ENCODE measurements around the gene PEX3.

The PEX3 gene

DNA sequence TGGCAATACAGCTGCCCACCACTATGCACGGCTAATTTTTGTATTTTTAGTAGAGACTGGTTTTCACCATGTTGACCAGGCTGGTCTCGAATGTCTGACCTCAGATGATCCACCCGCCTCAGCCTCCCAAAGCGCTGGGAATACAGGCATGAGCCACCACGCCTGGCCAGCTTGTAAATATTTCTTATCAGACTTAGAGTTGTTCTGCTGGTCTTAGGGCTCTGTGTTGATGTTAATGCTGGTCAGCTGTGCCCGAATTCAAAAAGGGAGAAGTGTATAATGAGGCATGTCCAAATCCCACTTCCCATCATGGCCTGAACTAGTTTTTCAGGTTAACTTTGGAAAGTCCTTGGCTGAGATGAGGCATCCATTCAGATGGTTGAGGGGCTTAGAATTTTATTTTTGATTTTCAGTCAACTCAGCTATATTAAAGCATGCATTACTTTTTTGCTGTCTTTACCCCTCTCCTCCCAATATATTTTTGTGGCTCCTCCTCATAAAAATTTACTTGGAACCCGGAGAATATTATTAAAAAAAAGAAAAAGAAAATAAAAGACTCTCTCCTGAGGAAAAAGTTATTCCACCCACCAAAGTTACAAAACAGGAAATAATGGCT lies 47.8 kb upstream of the PEX3 start:
- H3K9ac ChIP-seq (ENCODE audit: low read length) = no peak overlapping the region
- no peak overlapping the region for H3K4me2 ChIP-seq (ENCODE audit: low read depth, low read length)
- no peak overlapping the region for H3K27ac ChIP-seq (ENCODE audit: low read length)
- H3F3A ChIP-seq (ENCODE audit: insufficient read depth, low read length) = no peaks in the 10 kb centered on the region
- H3K79me2 ChIP-seq (ENCODE audit: low read length) = no peaks in the 10 kb centered on the region
- DNase-seq = no peak
- TF ChIP-seq EZH2 (optimal IDR thresholded peaks at IDR 0.05; ENCODE audit: low read depth, low read length) (no peak), EZH2phosphoT487 (IDR thresholded peaks at IDR 0.05; ENCODE audit: low read length) (no peak)
- TF ChIP-seq, protein P1, sequence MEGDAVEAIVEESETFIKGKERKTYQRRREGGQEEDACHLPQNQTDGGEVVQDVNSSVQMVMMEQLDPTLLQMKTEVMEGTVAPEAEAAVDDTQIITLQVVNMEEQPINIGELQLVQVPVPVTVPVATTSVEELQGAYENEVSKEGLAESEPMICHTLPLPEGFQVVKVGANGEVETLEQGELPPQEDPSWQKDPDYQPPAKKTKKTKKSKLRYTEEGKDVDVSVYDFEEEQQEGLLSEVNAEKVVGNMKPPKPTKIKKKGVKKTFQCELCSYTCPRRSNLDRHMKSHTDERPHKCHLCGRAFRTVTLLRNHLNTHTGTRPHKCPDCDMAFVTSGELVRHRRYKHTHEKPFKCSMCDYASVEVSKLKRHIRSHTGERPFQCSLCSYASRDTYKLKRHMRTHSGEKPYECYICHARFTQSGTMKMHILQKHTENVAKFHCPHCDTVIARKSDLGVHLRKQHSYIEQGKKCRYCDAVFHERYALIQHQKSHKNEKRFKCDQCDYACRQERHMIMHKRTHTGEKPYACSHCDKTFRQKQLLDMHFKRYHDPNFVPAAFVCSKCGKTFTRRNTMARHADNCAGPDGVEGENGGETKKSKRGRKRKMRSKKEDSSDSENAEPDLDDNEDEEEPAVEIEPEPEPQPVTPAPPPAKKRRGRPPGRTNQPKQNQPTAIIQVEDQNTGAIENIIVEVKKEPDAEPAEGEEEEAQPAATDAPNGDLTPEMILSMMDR (IDR thresholded peaks at IDR 0.05; ENCODE audit: low read length) = no peak
- no peaks in the 10 kb centered on the region for H4K20me1 ChIP-seq (ENCODE audit: insufficient read depth, low read length)
- no peaks in the 10 kb centered on the region for H3K9me3 ChIP-seq (replicated peaks; ENCODE audit: insufficient read depth, low read length)
- no peaks in the 10 kb centered on the region for H3K27me3 ChIP-seq (replicated peaks; ENCODE audit: insufficient read depth, low read length)
- no peak overlapping the region for H3K4me3 ChIP-seq (ENCODE audit: low read length)
- no peaks in the 10 kb centered on the region for H3K36me3 ChIP-seq (replicated peaks; ENCODE audit: insufficient read depth, low read length)
- H3K9me2 ChIP-seq (replicated peaks; ENCODE audit: insufficient read depth, low read length) = no peaks in the 10 kb centered on the region
- H3K4me1 ChIP-seq (ENCODE audit: low read length) = no peaks in the 10 kb centered on the region
- no peak overlapping the region for H2AFZ ChIP-seq (ENCODE audit: low read length)

DNA sequence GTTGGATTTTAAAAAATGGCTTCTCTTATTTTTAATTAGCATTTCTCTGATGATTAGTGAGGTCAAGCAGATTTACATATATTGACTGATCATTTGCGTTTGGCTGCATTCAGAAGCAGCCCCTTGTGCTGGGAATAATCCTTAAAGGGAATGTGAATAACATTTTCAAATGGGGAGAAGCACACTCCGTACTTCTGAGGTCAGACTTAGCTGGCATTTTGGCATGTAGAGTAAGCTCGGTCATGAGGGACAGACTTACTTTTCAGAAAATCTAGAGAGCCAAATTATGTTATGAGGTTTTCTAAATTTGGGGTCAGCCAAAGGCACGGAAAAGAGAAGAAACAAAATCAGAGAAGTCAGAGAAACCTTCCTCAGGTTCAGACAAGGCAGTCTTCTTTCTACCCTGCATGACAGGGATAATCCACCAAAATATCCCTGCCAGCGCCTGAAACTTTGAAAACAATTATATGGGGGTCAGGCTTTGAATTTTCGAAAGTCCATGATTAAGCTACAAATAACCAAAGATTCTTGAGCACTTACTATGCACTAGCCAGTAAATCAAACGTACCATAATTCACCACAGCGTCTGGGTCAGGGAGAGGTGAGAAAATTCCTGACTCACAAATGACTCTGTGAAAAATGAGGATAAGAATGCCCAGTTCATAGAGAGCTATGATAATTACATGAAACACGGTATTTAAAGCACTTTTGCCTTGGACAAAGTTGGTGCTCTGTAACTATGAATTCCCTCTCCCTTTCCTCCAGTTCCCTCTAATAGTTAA lies 45.0 kb upstream of the PEX3 start:
- H3K27ac ChIP-seq (ENCODE audit: low read length) = no peak overlapping the region
- no peaks in the 10 kb centered on the region for H3K9me3 ChIP-seq (replicated peaks; ENCODE audit: insufficient read depth, low read length)
- no peak overlapping the region for H3K4me2 ChIP-seq (ENCODE audit: low read depth, low read length)
- no peak overlapping the region for H3K9ac ChIP-seq (ENCODE audit: low read length)
- no peaks in the 10 kb centered on the region for H3K36me3 ChIP-seq (replicated peaks; ENCODE audit: insufficient read depth, low read length)
- no peak overlapping the region for H2AFZ ChIP-seq (ENCODE audit: low read length)
- DNase-seq = no peak
- H3F3A ChIP-seq (ENCODE audit: insufficient read depth, low read length) = no peaks in the 10 kb centered on the region
- H3K4me3 ChIP-seq (ENCODE audit: low read length) = no peak overlapping the region
- TF ChIP-seq, protein P1 (IDR thresholded peaks at IDR 0.05; ENCODE audit: low read length) = no peak
- TF ChIP-seq EZH2 (optimal IDR thresholded peaks at IDR 0.05; ENCODE audit: low read depth, low read length) = no peak
- no peak for TF ChIP-seq EZH2phosphoT487 (IDR thresholded peaks at IDR 0.05; ENCODE audit: low read length)
- no peaks in the 10 kb centered on the region for H3K9me2 ChIP-seq (replicated peaks; ENCODE audit: insufficient read depth, low read length)
- no peaks in the 10 kb centered on the region for H3K27me3 ChIP-seq (replicated peaks; ENCODE audit: insufficient read depth, low read length)
- H4K20me1 ChIP-seq (ENCODE audit: insufficient read depth, low read length) = no peaks in the 10 kb centered on the region
- H3K4me1 ChIP-seq (ENCODE audit: low read length) = no peaks in the 10 kb centered on the region
- H3K79me2 ChIP-seq (ENCODE audit: low read length) = no peaks in the 10 kb centered on the region

DNA sequence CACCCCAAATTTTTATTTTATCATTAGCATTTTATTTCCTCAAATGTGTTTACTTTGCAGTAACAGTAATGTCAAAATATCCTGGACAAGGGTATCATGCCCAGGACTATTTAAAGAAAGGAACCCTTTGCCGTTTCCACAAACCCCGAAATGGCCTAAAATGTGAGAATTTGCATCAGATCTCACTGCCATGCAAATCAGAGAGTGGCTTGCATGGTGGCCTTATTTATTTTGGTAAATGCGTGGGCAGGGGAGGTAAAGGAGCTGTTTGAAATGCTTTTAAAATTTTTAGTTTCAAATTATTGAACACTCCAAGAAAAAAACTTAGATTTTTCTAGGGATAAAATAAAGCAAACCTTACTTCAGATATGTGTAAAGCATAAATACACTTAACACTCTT lies 43.9 kb upstream of the PEX3 start:
- no peak overlapping the region for H3K9ac ChIP-seq (ENCODE audit: low read length)
- H3K4me3 ChIP-seq (ENCODE audit: low read length) = no peak overlapping the region
- no peaks in the 10 kb centered on the region for H3K79me2 ChIP-seq (ENCODE audit: low read length)
- H3K4me1 ChIP-seq (ENCODE audit: low read length) = no peaks in the 10 kb centered on the region
- no peaks in the 10 kb centered on the region for H4K20me1 ChIP-seq (ENCODE audit: insufficient read depth, low read length)
- H3K27ac ChIP-seq (ENCODE audit: low read length) = no peak overlapping the region
- no peaks in the 10 kb centered on the region for H3K9me3 ChIP-seq (replicated peaks; ENCODE audit: insufficient read depth, low read length)
- no peak overlapping the region for H2AFZ ChIP-seq (ENCODE audit: low read length)
- no peak overlapping the region for H3K4me2 ChIP-seq (ENCODE audit: low read depth, low read length)
- H3K9me2 ChIP-seq (replicated peaks; ENCODE audit: insufficient read depth, low read length) = no peaks in the 10 kb centered on the region
- TF ChIP-seq EZH2 (optimal IDR thresholded peaks at IDR 0.05; ENCODE audit: low read depth, low read length) (no peak), EZH2phosphoT487 (IDR thresholded peaks at IDR 0.05; ENCODE audit: low read length) (no peak)
- TF ChIP-seq, protein P1 (IDR thresholded peaks at IDR 0.05; ENCODE audit: low read length) = no peak
- DNase-seq = no peak
- no peaks in the 10 kb centered on the region for H3K36me3 ChIP-seq (replicated peaks; ENCODE audit: insufficient read depth, low read length)
- no peaks in the 10 kb centered on the region for H3K27me3 ChIP-seq (replicated peaks; ENCODE audit: insufficient read depth, low read length)
- H3F3A ChIP-seq (ENCODE audit: insufficient read depth, low read length) = no peaks in the 10 kb centered on the region

Measured in MM.1S (cell line).